ENCODE data around the gene DNAJC15.

The DNAJC15 gene

DNA sequence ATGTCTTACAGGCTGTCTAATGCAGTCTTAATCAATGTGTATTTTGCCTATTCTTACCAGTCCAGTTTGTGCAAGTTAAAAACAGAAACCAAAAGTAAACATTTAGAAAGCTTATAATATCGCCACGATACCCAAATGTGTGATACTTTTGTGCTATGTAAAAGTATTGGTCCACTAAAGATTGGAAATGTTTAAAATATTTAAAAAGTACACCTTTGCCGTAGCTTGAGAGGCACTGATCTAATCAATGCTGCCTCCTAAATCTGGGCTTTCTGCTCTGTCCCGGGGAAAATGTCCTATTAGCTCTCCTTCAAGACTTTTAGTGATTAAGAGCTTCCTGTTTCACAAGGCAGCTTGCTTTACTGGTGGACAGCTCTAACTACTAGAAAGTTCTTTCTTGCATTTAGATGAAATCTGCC lies 64.7 kb downstream of the DNAJC15 start:
- DNase-seq = no peak

DNA sequence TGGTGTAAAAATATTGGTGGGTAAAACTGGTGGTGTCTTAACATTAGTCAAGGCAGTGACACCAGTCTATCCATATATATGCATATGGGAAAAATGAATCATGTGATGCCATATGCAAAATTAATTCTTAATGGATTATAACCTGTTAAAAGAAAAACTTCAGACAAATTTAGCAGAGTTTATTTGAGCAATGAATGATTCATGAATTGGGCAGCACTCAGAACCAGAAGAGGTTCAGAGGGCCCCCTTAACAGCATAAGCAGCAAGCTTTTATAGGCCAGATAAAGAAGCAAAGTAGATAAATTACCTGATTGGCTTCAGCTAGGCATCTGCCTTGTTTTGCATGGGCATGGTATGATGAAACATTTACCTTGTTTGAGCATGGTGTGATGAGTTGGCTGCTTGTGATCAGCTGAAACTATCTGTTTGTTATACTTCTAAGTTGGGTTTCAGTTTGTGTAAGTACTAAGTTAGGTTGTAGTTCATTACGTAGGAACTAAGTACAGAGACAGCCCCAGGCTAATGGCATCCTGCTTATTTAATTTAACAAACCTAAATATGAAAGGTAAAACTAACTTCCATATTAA lies 66.6 kb downstream of the DNAJC15 start:
- DNase-seq = no peak

DNA sequence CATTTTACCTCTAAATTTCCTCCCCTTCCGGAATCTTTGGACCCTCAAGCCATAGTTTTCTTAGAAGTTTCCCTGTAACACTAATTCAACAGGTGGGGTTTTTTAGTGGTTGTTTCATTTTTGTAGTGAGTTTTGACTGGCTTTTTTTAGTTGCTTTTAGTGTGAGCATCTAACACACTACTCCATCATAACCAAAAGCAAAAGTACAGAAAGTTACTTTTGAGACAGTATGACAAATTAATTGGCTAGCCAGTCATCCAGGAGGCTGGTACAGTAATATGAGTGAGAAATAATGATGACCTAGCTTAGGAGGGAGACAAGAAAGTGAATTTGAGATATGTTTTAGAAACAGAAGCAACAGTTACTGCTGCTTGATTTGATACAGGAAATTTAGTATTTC lies 71.5 kb downstream of the DNAJC15 start:
- no peak for DNase-seq

DNA sequence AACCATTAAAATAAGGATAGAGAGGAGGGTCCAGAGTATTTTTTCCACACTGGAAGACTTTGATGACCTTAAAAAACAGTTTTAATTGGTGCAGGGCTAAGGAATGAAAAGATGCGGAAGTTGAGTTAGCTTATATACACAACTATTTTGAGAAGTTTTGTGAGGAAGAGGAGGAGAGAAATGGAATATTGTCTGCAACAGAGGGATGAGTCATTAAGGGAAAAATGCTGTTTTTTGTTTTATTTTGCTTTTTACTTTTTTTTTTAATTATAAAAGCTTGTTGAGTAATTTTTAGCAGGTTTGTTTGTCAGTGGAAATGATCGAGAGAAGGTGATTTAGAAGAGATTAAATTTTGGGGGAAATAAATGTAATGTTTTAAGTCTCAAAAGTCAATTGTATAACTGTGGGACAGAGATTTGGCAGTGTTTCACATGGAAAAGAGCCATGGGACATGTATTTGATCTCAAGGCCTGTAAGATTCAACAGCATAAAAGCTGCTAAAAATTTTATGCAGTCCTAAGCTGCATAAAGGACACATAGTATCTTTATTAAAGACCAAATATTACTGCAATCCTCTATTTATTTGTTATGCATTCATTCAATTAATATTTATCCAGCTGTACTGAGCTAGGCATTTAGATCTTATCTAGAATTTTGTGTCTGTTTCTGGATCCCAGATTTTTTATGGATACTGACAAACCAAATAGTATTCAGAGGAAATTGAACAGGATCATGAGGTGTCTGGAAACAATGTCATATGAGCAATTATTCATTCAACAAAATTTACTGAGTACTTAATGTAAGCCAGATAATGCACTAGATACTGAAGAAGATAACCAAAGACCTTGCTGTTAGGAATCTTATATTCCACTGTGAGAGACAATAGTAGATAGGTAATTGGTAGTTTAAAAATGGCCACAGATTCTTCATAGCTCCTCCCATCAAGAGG lies 72.7 kb downstream of the DNAJC15 start:
- no peak for DNase-seq

DNA sequence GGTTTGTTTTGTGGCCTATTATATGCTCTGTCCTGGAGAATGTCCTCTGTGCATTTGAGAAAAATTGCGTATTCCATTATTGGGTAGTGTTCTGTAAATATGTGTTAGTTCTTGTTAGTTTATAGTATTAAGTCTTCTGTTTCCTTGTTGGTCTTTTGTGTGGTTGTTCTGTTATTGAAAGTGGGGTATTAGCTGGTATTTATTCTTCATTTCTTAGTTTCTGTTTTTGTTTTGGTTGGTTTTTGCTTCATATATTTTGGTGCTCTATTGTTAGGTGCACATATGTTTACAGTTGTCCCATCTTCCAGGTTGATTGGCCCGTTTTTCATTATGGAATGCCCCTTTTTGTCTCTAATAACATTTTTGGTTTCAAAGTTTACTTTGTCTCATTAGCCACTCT lies 77.3 kb downstream of the DNAJC15 start:
- no peak for DNase-seq

DNA sequence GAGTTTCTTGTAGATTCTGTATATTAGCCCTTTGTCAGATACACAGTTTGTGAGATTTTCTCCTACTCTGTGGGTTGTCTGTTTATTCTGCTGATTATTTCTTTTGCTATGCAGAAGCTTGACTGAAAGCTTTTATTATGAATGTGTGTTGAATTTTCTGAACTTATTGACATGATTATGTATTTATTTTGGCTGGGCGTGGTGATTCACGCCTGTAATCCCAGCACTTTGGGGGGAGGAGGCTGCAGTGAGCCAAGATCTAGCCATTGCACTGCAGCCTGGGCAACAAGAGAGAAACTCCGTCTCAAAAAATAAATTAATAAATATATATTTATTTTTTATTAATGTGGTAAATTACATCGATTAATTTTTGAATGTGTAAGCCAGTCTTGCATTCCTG lies 78.9 kb downstream of the DNAJC15 start:
- no peak for DNase-seq

DNA sequence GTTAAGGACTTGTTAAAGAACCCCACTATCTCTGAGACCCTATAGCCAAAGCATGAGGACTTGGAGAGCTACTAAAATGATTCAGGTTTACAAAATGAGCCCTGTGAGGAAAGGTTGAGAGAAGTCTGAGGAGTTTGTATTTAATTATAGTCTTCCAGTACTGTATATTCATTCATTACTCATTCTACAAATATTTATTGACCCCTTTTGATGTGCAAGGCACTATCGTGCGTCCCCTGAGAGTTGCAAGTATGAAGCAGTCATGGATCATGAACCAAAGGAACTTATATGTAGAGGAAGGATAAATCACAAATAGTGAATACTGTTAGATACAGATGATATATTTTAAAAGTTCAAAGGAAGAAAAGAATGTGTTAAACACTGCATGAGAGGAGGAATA lies 84.4 kb downstream of the DNAJC15 start:
- DNase-seq = no peak

DNA sequence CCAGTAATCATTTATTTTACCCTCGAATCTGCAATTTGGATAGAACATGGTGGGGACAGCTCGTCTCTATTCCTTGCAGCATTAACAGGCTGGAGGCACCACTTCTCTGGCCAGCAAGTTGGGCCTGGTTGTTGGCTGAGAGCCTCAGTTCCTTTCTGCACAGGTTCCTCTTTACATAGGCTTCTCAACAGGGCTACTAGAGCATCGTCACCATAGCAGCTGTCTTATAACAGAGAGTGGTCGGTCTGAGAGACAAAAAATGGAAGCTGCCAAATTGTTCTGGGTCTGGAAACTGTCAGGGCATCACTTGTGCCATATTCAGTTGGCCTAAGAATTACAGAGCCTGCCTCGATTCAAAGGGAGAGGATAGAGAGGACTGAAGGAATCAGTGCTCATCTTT lies 86.7 kb downstream of the DNAJC15 start:
- DNase-seq = no peak

DNA sequence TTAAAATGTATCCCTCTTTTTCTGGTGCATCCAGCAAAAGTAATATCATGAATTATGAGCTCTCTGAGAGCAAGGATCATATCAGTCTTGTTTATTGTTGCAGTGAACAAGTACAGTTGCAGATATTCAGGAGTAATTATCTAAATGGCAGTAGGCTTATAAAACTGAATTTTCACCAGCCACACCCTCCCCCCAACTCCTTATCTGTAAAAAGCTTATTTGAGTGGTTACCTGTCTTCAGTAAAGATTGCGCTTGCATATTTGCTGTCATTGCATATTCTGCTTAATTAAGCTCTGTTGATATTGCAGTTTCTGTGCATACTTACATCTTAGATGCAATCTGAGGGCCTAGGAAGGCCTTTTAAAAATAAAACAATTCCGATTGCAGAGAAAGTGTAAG lies 87.3 kb downstream of the DNAJC15 start:
- no peak for DNase-seq

DNA sequence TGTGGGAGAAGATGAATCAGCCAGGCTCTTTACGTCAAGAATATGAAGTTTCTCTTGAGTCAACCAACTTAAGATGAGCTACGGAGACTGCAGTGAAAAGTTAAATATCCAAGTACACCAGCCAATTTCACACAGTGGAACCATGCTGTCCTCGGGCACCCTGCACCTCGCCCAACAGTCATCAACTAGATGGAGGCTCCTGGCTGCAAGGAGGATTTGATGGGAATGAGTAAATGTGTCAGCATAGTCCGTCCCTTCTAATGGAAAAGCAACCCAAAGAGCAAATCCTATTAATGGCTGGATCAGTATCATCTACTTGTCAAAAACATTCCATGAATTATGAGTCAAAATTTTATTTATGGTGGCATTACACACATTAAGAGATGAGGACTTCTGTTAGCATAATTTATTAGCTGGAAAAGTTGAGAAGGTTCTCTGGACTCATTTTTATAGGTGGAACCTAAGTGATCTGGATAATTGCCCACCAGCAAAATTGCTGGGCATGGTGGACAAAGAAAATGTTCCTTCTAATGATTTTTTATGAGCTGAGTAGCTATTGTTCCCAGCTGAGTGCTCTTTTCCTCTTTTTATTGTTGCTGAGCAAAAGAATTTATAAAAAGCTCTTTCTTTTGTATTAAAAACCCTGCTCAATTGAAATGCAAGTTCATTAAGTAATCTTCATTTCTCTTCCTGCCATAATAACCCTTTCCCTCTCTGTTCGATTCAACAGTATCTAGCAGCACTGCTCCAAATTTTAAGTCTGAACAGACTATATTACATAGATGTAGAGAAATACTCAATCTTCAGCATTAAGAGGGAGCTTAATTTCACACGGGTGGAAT lies 88.4 kb downstream of the DNAJC15 start:
- DNase-seq = no peak

DNA sequence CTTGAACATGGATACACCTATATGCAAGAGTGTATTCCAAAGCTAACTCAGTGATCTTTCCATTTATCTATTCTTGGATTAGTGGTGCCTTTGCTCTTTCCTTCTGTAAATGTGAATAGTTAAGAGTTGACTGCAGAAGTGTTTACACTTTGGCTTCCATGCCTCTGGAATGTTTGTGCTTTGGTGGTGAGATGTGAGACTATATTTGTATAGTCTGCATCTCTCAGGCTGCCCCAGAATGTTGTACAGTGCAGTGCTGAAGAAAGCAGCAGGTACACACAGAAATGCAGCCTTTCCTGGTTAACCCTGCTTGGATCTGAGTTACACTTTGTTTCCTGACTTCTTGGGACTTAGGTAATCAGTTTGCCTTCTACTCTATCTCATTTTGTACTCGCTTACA lies 90.2 kb downstream of the DNAJC15 start:
- no peak for DNase-seq

DNA sequence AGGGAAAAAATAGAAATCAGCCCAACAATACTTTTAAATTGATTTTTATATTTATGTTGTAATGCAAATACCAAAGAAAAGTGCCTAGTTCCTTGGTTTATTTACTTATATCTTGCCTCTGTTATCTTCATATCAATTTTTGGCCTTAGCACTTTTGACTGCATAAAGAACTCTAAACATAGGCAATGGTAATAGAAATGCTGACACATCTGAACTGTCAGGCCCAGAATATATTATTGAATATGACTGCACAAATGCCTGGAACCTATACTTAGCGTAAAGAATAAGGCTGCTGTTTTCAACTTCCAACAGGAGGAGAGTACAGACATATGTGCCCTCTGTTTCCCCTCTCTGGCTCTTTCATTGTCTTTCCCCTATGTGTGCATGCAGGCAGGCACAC lies 91.1 kb downstream of the DNAJC15 start:
- DNase-seq = no peak

DNA sequence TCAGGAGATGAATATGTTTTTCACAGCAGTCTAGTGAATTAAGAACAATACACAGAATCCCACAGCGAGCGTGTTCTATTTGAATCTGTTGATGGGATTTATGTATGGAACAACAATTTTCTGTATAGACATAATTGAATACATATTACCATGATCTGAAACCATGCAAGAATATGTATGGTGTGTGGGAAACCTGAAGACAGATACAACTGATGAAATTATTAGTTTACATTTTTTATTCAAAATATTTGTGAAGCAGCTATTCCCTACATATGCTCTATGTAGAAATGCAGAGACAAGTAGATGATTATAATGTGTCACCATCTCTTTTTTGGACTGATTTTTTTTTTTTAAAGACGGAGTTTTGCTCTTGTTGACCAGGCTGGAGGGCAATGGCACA lies 91.8 kb downstream of the DNAJC15 start:
- DNase-seq = no peak

DNA sequence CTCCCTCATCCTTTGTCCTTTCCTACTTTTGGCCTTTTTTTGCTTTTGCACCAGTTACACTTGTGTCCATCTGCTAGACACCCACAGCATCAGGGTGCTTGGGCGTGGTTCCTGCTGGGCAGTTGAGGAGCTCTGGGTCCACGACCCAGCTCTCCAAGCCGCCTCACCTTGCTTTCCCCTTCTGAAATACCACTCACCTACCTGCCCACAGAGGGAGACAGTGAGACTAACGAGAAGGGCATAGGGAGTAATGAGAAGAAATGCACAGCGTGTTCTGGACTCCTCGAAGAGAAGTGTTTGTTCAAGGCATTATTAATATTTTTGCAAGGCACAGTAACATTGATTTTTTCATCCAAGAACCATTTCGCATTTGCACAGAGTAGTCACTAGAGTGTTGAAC lies 92.9 kb downstream of the DNAJC15 start:
- DNase-seq = no peak

DNA sequence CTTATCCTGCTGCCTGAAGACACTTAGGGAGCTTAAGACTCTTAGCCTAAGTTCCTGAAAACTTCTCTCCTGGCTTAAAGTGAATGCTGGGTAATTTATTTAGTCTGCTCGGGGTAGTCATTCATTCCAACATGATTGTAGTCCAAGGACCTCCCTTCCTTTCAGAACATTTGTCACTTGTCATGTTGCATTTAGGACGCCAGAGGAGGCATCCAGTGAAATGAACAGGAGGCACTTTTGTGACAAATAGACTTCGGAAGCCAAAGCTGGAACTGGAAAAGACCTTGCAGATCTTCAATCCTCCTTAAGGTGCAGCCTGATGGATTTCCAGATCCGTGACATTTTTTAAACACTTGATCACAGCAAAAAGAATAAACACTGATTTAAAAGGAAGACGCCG lies 95.1 kb downstream of the DNAJC15 start:
- DNase-seq = no peak

DNA sequence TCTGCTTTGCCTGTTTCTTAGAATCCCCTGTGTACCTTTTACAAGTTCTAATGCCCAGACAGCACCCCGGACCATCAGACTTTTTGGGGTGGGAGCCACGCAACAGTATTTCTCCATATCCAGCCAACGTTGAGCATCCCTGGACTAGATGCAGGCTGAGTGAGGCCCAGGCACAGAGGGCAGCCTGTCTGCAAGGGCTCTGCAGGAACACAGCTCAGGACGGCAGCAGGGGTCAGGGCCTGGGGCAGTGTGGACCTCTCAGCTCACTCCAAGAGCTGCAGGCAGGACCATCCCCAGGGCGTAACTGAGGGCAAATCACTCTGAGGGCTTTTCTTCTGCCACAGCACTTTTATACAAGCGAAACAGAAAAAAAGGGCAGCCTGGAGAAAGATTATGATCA lies 95.8 kb downstream of the DNAJC15 start:
- no peak for DNase-seq

DNA sequence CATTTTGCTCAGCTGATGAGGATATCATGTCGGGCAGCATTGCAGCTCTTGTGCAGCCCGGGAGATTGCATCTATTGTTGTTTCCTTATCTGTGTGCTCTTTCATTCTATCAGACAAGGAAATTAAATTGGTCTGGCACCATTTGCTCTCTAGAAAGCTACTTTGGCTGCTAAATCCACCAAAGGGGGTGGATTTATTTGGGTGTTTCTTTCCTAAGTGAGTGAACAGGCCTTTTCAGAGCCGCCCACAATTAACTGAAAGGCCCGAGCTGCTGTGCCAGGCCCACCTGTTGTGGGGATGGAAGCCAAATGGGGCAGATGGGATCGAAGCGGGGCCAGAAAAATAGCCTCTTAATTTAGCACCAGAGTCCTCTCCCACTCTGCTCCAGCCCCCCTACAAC lies 99.4 kb downstream of the DNAJC15 start:
- no peak for DNase-seq

DNA sequence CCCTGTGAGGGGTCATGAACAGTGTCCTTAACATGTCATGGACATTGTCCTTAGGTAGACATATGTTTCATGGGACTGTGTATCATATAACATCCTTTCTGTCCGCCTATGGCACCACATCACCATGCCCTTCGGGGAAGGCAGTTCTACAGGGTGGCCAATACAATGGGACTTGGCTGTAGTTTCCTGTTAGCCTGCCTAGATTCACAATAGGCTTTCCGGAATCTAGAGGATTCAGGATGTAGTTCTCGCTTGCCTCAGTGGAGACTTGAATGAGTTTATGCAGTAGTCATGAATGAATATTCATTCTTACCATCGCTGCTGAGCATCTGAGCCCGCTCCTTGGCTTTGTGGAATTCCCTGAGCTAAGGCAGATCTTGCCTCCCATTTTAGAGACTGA lies 100.5 kb downstream of the DNAJC15 start:
- no peak for DNase-seq

DNA sequence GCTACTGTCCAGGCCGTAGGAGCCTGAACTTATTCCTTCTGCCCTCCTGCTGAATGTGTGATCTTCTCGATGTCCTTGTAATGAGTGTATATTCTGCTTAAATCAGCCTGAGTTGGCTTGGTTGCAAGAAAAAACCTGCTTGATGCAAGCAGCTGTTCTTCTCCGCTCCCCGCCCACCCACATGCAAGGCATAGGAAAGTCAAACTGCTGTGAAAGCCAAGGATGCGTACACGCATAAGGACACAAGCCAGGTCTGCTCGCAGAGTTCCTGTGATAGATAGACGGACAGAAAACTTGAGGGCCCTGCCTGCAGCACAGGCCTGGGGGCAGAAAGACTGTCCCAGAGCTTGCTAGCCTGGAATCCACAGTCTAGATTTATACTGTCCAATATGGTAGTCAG lies 101.1 kb downstream of the DNAJC15 start:
- DNase-seq = no peak

DNA sequence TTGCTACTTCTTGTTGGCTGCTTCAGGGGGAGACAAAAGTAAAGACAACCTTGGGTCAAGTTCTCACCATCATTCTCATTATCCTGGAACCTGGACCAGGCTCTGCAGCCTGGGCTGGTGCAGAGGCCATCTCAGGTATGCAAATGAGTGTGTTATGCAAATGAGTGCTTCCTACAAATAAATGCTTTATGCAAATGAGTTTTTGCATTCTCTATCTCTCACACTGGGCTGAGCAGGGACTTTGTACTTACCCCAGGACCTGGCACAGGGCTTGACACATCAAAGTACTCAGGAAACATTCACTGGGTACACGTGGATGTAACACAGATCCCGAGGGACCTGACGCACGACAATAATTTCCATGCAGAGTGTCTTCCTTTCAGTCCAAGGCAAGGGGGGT lies 103.0 kb downstream of the DNAJC15 start:
- no peak for DNase-seq

DNA sequence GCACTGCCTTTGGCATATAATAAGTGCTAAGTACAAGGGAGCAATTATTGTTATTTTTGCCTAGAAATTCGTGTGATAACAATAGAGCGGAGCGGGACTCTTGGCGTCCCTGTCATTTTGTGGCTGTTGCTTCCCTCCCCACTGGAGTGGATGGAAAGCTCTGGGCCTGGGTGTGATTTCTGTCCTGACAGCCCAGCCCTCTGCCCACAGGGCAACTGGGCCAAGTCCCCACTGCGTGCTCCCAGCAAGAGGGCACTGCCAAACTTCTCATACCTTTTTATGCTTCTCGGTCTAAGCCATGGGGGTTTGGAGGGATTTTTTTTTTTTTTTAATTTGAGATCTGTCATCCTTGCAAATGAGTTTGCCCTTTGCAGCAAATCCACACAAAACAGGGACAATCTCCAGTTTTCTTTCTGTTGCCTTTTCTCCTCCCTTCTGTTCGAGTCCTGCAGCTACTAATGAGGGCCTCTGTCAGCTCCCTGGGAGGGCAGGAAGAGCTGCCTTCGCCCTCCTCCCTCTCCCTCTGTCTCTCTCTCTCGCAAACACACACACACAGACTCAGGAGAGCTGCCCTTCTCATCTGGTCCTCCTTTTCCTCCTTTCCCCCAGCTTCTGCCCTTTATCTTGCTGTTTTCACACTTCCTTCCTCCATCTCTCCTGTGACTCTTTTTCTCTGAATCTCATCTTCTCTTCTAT lies 103.9 kb downstream of the DNAJC15 start:
- no peak for DNase-seq

DNA sequence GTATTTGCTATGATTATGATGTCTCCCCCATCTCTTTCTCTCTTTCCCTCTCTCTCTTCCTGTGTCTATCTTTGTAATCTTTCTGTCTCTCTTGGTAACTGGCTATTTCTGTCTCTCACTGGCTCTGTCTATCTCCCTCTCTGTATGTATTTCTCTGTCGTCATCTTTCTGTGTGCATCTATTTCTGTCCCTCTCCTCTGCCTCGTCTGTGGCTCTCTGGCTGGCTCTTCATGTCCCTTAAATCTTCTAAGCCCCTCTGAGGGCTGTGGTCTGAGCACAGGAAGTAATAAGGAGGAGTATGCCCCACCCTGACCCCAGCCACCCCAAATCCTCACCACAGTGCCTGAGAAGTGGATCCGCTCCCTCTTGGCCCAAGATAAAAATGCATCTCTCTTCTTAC lies 104.4 kb downstream of the DNAJC15 start:
- no peak for DNase-seq

DNA sequence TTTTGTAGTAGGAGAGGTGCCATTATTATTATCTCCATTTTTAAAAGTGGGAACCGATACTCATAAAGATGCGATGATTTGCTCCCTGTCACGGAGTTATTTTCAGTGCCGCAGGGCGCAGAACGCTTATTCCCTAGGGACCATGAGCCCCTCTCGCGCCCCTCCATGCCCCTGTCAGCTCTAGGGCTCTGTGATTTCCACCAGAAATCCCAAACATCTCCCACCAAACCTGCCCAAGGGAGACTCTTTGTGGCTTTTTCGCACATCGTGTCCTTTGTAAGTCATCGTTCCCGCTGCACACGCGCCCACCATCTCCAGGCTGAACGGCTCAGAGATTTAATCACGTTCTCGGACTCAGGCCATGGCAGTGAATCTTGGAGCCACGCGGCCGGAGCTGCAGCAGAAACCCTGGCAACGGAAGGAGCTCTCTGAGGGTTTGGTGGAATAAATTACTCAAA lies 105.1 kb downstream of the DNAJC15 start:
- no peak for DNase-seq
